DMS53 treated with DMSO at 0.1 percent for 48 hours (cell line): ENCODE measurements around the gene SNRPA.
"Not testable (repeated sequence)": the region's sequence is repeated elsewhere in the genome, so short reads cannot be mapped to it uniquely, and the experiment has no call there.

ENCODE experiments used
- DNase-seq: peaks from one replicate; lab custom pipeline; 2025; ENCODE audit not compliant: unreplicated experiment; lab: John Stamatoyannopoulos, UW

The SNRPA gene

GRCh38 chr19:40721140-40721486 lies 29.9 kb upstream of the SNRPA start:
- DNase-seq, result no peak

- no peak for DNase-seq
Measured at GRCh38 chr19:40721936-40722661, 28.9 kb upstream of the SNRPA start.

GRCh38 chr19:40723661-40724254 lies 27.2 kb upstream of the SNRPA start:
- no peak for DNase-seq

GRCh38 chr19:40724315-40724714 lies 26.7 kb upstream of the SNRPA start:
- no peak for DNase-seq

- DNase-seq, result no peak
Measured at GRCh38 chr19:40724855-40725254, 26.1 kb upstream of the SNRPA start.

- no peak for DNase-seq
Measured at GRCh38 chr19:40726279-40726678, 24.7 kb upstream of the SNRPA start.

GRCh38 chr19:40730065-40730464 lies 20.9 kb upstream of the SNRPA start:
- not testable (repeated sequence) for DNase-seq

GRCh38 chr19:40732304-40732703 lies 18.7 kb upstream of the SNRPA start:
- DNase-seq, result not testable (repeated sequence)

GRCh38 chr19:40733149-40733548 lies 17.9 kb upstream of the SNRPA start:
- DNase-seq, result no peak

GRCh38 chr19:40735013-40735771 lies 15.8 kb upstream of the SNRPA start:
- no peak for DNase-seq

GRCh38 chr19:40736661-40737060 lies 14.3 kb upstream of the SNRPA start:
- DNase-seq, result no peak

GRCh38 chr19:40737102-40737644 lies 13.8 kb upstream of the SNRPA start:
- no peak for DNase-seq

- DNase-seq, result no peak
Measured at GRCh38 chr19:40739030-40739839, 11.8 kb upstream of the SNRPA start.

- DNase-seq, result no peak
Measured at GRCh38 chr19:40739871-40740703, 10.9 kb upstream of the SNRPA start.

GRCh38 chr19:40740747-40741146 lies 10.3 kb upstream of the SNRPA start:
- no peak for DNase-seq

GRCh38 chr19:40741527-40742390 lies 9.2 kb upstream of the SNRPA start:
- DNase-seq, result no peak

GRCh38 chr19:40742477-40742876 lies 8.5 kb upstream of the SNRPA start:
- DNase-seq, result no peak

- DNase-seq, result no peak
Measured at GRCh38 chr19:40742886-40743285, 8.1 kb upstream of the SNRPA start.

GRCh38 chr19:40743926-40744325 lies 7.1 kb upstream of the SNRPA start:
- DNase-seq, result no peak
